ENCODE measurements around the gene ZNF598.

Gene ZNF598

GRCh38 chr16:2009791-2010510, at the start of gene ZNF598:
Gene ZNF598 (minus strand): TSS chr16:2009821.
- peak; percentile 90 for DNase-seq

GRCh38 chr16:2058872-2059271, 49.3 kb upstream of the ZNF598 start:
- DNase-seq, result no peak

GRCh38 chr16:2058420-2058819, 48.8 kb upstream of the ZNF598 start:
- no peak for DNase-seq

- DNase-seq, result no peak
These were observed 47.8 kb upstream of the ZNF598 start for GRCh38 chr16:2057438-2057837.

GRCh38 chr16:2056681-2057407, 47.2 kb upstream of the ZNF598 start:
- DNase-seq, result no peak

GRCh38 chr16:2056077-2056476, 46.5 kb upstream of the ZNF598 start:
- DNase-seq, result no peak

GRCh38 chr16:2054543-2055245, 45.1 kb upstream of the ZNF598 start:
- DNase-seq, result no peak

- no peak for DNase-seq
These were observed 44.3 kb upstream of the ZNF598 start for GRCh38 chr16:2053897-2054296.

GRCh38 chr16:2053211-2053610, 43.6 kb upstream of the ZNF598 start:
- DNase-seq, result no peak

- DNase-seq, result no peak
These were observed 38.5 kb upstream of the ZNF598 start for GRCh38 chr16:2048116-2048543.

GRCh38 chr16:2047330-2048115, 37.9 kb upstream of the ZNF598 start, which contains the start of the genes NTHL1 and TSC2:
Gene NTHL1 (minus strand): TSS chr16:2047834. CDS start chr16:2047823, 11 bp downstream.
Gene TSC2 (plus strand): TSS chr16:2047985. CDS start chr16:2048616, 631 bp downstream.
- peak; percentile 96 for DNase-seq

- DNase-seq, result no peak
These were observed 37.3 kb upstream of the ZNF598 start for GRCh38 chr16:2046893-2047329.

- DNase-seq, result no peak
These were observed 36.6 kb upstream of the ZNF598 start for GRCh38 chr16:2045965-2046892.

GRCh38 chr16:2044541-2044940, 34.9 kb upstream of the ZNF598 start:
- DNase-seq, result no peak

GRCh38 chr16:2043667-2044451, 34.2 kb upstream of the ZNF598 start:
- no peak for DNase-seq

- no peak for DNase-seq
These were observed 33.5 kb upstream of the ZNF598 start for GRCh38 chr16:2042986-2043666.

- no peak for DNase-seq
These were observed 32.8 kb upstream of the ZNF598 start for GRCh38 chr16:2042171-2042985.

- no peak for DNase-seq
These were observed 31.3 kb upstream of the ZNF598 start for GRCh38 chr16:2040787-2041522.

All from activated CD8-positive, alpha-beta memory T cell treated with anti-CD3 and anti-CD28 coated beads, Interleukin-2, amount 50 U/mL, for 48 hours (primary cell).